Activated gamma-delta T cell treated with anti-CD3 and anti-CD28 coated beads, Interleukin-2, amount 50 U/mL, for 16 hours (primary cell): ENCODE data around the gene GPRASP2.

Experiments used
- DNase-seq: peaks from one replicate; pipeline ENCODE4 v3.0.0-alpha.2; 2020; ENCODE audit warnings: low read depth

GPRASP2 gene

GRCh38 chrX:102745513-102745856, 33.2 kb downstream of the GPRASP2 start:
- no peak for DNase-seq

GRCh38 chrX:102745857-102746584, 33.8 kb downstream of the GPRASP2 start:
- peak; percentile 7 for DNase-seq

GRCh38 chrX:102765217-102765616, 53.0 kb downstream of the GPRASP2 start:
- no peak for DNase-seq

- DNase-seq: no peak
Measured at GRCh38 chrX:102765809-102766208, 53.6 kb downstream of the GPRASP2 start.

GRCh38 chrX:102767287-102767686, 55.0 kb downstream of the GPRASP2 start:
- DNase-seq: no peak
